Effector memory CD4-positive, alpha-beta T cell (primary cell): ENCODE measurements around the gene TELO2.
A peak's percentile ranks its signal among the peaks of the same experiment; 100 is the strongest.

Experiments used
- DNase-seq, 3 donors: peaks; one replicate each; pipeline ENCODE4 v3.0.0-alpha.2; 2020
- H3K27ac ChIP-seq: 2 replicates; pipeline ENCODE4 v1.7.0; 2013; ENCODE audit warnings: mild to moderate bottlenecking, low read length, moderate library complexity; ENCODE audit not compliant: insufficient read depth, poor library complexity, severe bottlenecking
- H3K27me3 ChIP-seq: replicated peaks from 2 replicates; pipeline ENCODE4 v1.7.0; 2013; ENCODE audit warnings: mild to moderate bottlenecking, low read length; ENCODE audit not compliant: insufficient read depth, control insufficient read depth, poor library complexity, severe bottlenecking
- H3K36me3 ChIP-seq: 2 replicates; pipeline ENCODE4 v1.7.0; 2013; ENCODE audit warnings: mild to moderate bottlenecking, low read length, moderate library complexity; ENCODE audit not compliant: control insufficient read depth, insufficient read depth
- H3K4me1 ChIP-seq: 2 replicates; pipeline ENCODE4 v1.7.0; 2013; ENCODE audit warnings: low read length, mild to moderate bottlenecking; ENCODE audit not compliant: control insufficient read depth, insufficient read depth, poor library complexity, severe bottlenecking
- H3K4me3 ChIP-seq: 2 replicates; pipeline ENCODE4 v1.7.0; 2013; ENCODE audit warnings: low read length, low read depth, mild to moderate bottlenecking; ENCODE audit not compliant: insufficient read depth, poor library complexity, severe bottlenecking
- H3K9me3 ChIP-seq: 2 replicates; pipeline ENCODE4 v1.7.0; 2013; ENCODE audit warnings: mild to moderate bottlenecking, low read length, moderate library complexity; ENCODE audit not compliant: control insufficient read depth

The TELO2 gene

DNA sequence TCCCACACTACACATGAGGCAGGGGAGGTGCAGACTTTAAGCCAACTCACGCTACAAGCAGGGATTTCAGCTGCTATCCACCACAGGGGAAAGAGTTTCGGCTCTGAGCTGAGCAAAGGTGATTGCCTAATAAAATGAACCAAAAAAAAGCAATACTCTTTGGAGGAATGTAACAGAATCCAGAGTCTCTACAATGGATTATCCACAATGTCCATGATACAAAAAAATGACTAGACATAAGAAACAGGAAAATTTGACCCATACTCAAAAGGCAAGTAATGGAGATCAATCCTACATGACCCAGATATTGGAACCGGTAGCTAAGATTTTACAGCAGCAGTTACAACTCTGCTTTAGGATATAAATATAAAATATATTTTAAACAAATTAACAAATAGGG lies 21.3 kb downstream of the TELO2 start:
- Histone ChIP-seq H3K27me3 (no peaks in the 10 kb centered on the region), H3K36me3 (peaks cover 4% of the 10 kb centered on the region), H3K9me3 (no peaks in the 10 kb centered on the region), H3K27ac (no peak overlapping the region), H3K4me1 (no peaks in the 10 kb centered on the region), H3K4me3 (no peak overlapping the region)
- DNase-seq = no peak

DNA sequence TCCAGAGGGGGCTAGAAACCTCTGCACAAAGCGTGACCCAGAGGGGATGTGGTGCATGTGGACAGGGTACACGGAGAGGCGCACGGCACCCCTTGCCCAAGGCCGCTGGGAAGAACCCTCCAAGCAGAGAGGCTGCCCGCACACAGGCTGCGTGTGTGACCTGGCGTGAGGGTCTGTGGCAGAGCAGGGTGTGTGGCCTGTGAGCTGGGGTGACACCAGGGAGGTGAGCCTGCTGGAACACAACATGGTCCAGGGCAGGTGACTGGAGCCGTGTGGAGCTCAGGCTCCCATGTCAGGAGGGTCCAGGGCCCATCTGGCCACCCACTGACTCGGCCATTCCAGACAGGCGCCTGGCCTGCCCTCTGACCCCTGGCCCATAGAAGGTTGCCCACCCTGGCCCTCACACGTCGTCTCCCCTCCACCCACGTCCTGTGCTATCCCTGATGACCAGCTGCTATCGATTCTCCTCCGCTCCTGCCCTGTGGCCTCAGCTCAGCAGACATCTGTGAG lies 25.5 kb downstream of the TELO2 start:
- DNase-seq = no peak
- H3K4me1 ChIP-seq = no peaks in the 10 kb centered on the region

DNA sequence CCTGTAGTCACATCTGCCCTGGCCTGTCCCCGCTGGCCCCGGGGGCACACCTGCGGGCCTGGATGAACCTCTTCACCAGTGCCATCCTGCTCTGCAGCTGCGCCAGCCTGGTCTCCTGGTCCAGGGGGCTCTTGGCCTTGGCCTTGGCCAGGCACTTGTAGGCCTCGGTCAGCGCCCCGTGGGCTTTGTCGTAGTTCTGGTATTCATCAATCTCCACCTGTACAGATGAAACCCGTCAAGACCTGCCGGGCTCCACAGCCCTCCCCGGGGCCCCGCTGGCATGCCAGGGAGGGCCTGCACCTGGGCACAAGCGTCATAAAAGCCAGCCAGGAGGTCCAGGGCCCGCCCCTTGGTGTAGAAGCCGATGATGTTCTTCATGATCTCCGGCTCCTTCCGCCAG lies 26.7 kb downstream of the TELO2 start:
- no peak for DNase-seq
- Histone ChIP-seq H3K4me1 (no peaks in the 10 kb centered on the region), H3K27ac (no peak overlapping the region), H3K27me3 (no peaks in the 10 kb centered on the region), H3K4me3 (no peak overlapping the region), H3K9me3 (no peaks in the 10 kb centered on the region), H3K36me3 (no peaks in the 10 kb centered on the region)

More for the DNA sequence above, 25.5 kb downstream of the TELO2 start:
- no peak overlapping the region for H3K4me3 ChIP-seq
- no peaks in the 10 kb centered on the region for H3K9me3 ChIP-seq
- no peaks in the 10 kb centered on the region for H3K27me3 ChIP-seq
- H3K27ac ChIP-seq = no peak overlapping the region
- no peaks in the 10 kb centered on the region for H3K36me3 ChIP-seq

DNA sequence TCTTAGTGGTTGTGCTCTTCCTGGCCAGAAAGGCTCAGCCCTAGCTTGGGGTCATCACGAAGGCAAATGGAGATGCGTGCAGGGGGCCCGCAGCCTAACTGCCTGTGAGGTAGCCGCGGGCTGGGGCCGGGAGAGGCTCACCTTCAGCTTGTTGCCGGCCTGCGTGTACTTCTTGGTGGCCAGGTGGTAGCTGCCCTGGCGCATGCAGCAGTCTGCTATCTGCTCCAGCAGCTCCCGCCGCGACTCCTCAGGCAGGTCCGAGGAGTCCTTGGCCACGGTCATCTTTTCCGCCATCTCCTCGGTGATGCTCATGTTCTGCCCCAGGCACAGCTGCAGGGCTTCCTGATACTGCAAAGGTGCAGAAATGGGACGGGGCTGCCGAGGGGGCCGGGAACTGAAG lies 27.3 kb downstream of the TELO2 start:
- peaks cover 1% of the 10 kb centered on the region for H3K4me1 ChIP-seq
- no peak for DNase-seq
- H3K36me3 ChIP-seq = no peaks in the 10 kb centered on the region
- no peak overlapping the region for H3K27ac ChIP-seq
- no peaks in the 10 kb centered on the region for H3K27me3 ChIP-seq
- H3K4me3 ChIP-seq = no peak overlapping the region
- H3K9me3 ChIP-seq = no peaks in the 10 kb centered on the region

GRCh38 chr16:1523581-1524245 lies 30.6 kb downstream of the TELO2 start:
- no peak overlapping the region for H3K4me3 ChIP-seq
- DNase-seq = no peak
- no peak overlapping the region for H3K27ac ChIP-seq
- no peaks in the 10 kb centered on the region for H3K27me3 ChIP-seq
- H3K36me3 ChIP-seq = no peaks in the 10 kb centered on the region
- no peaks in the 10 kb centered on the region for H3K9me3 ChIP-seq
- peaks cover 21% of the 10 kb centered on the region for H3K4me1 ChIP-seq

DNA sequence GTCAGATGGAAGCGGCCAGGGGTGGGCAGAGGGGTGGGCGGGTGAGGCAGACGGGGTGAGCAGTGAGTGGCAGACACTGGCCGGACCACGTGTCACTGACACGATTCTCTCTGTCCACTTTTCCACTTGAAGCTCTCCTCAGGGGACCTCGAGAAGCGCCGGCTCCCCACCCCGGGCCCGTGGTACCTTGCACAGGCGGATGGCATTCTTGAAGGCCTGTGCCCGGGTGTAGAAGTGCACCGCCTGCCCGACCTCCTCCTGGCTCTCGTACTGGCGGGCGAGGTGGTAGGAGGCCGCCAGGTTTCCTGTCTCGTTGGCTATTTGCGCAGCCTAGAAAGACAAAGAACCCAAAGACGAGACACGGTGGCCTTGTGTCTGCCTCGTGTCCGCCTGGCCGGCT lies 31.2 kb downstream of the TELO2 start:
- no peak for DNase-seq
- Histone ChIP-seq H3K4me3 (no peak overlapping the region), H3K27ac (no peak overlapping the region), H3K36me3 (no peaks in the 10 kb centered on the region), H3K27me3 (no peaks in the 10 kb centered on the region), H3K4me1 (peaks cover 21% of the 10 kb centered on the region), H3K9me3 (no peaks in the 10 kb centered on the region)

DNA sequence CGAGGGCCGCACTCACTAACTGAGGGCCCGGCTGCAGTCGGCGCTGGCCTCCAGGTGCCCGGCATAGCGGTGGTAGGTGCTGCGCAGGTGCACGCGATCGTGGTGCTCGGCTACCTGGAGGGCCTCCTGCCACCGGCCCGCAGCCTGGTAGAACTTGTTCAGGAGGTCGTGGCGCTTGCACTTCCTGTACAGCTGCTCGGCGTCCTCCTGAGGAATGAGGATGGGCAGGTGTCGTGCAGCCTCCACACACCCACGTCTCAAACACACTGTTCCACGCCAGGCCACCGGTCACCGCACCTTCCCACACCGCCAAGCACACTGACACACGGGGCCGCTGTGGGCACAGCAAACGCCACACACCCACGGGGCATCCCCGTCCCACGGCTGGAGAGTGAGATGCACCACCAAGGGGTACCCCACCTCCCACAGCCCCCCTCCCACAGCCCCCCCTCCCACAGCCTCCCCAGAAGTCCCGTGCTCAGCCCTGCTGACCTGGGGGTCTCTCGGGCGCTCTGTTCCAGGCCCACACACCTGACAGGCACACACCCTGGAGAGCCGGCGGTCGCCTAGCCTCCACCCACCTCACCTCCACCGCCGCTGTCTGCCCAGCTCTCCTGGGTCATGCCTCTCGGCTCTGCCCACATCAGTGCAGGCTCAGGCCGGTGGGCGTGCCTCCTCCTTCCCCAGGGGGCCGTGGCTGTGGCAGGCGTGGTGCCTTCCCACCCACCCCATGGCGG lies 32.9 kb downstream of the TELO2 start:
- Histone ChIP-seq H3K36me3 (no peaks in the 10 kb centered on the region), H3K4me3 (peak overlapping the region; percentile 29), H3K27me3 (no peaks in the 10 kb centered on the region), H3K9me3 (no peaks in the 10 kb centered on the region), H3K4me1 (peaks cover 21% of the 10 kb centered on the region), H3K27ac (no peak overlapping the region)
- no peak for DNase-seq

GRCh38 chr16:1526608-1527555 lies 33.7 kb downstream of the TELO2 start:
- DNase-seq = no peak
- H3K27ac ChIP-seq = peak overlapping the region; percentile 38
- peaks cover 21% of the 10 kb centered on the region for H3K4me1 ChIP-seq

GRCh38 chr16:1527836-1528811 lies 35.0 kb downstream of the TELO2 start:
- peaks cover 27% of the 10 kb centered on the region for H3K4me1 ChIP-seq
- H3K27ac ChIP-seq = no peak overlapping the region
- no peaks in the 10 kb centered on the region for H3K9me3 ChIP-seq
- DNase-seq = no peak
- H3K27me3 ChIP-seq = no peaks in the 10 kb centered on the region
- H3K4me3 ChIP-seq = no peak overlapping the region
- H3K36me3 ChIP-seq = no peaks in the 10 kb centered on the region

More at GRCh38 chr16:1526608-1527555, 33.7 kb downstream of the TELO2 start:
- Histone ChIP-seq H3K36me3 (no peaks in the 10 kb centered on the region), H3K9me3 (no peaks in the 10 kb centered on the region), H3K4me3 (peak overlapping the region; percentile 26), H3K27me3 (no peaks in the 10 kb centered on the region)
